NCI-H2227 treated with DMSO at 0.1 percent for 48 hours (cell line): ENCODE results near the gene BCAP31.
"Not testable (repeated sequence)": the region's sequence is repeated elsewhere in the genome, so short reads cannot be mapped to it uniquely, and the experiment has no call there.

ENCODE experiments used
- DNase-seq: peaks from one replicate; lab custom pipeline; 2025; lab: John Stamatoyannopoulos, UW

The BCAP31 gene

DNA sequence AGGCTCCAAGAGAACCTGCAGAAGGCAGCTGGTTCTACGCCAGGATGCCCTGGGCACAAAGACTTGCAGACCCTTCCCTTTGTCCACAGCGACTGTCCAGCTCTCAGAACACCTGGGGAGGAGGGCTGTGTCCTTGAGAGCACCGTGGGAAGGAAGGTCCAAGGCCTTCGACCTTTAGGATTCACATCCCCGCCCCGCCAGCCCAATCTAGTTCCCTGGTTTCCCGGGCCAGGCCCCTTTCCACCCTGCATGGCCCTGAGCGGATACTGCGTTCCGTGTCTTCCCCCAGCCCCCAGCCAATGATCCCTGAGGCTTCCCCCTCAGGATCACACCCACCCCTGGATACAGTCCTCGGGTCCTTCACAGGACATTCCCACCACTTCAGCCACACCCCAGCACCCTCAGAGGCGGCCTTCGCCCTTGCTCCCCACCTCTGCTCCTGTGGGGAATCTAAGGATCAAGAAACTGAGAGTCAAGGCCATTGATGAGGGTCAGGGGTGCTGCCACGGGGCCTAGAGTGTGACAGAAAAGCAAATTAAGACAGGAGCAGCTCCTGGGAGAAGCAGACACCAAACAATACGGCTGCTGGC is 9.6 kb upstream of the BCAP31 start:
- no peak for DNase-seq

DNA sequence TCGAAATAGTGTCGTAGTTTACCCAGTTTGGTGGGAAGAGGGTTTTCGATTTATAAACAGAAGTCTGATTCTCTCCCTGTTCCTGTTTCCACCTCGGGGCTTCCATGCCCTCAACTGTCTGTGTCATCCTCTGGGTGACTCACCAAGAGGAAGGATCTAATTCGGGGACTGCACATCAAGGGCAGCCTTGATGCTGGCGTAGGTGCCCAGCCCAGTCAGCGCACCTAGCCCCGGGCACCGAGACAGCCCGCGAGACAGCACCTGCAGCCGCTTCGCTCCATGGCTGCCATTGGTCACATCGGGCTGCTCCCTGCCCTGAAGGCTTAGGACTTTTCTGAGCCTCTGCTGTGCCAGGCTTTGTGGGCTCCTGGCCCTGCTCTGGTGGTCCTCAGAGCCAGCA is 8.2 kb upstream of the BCAP31 start:
- DNase-seq, result no peak

DNA sequence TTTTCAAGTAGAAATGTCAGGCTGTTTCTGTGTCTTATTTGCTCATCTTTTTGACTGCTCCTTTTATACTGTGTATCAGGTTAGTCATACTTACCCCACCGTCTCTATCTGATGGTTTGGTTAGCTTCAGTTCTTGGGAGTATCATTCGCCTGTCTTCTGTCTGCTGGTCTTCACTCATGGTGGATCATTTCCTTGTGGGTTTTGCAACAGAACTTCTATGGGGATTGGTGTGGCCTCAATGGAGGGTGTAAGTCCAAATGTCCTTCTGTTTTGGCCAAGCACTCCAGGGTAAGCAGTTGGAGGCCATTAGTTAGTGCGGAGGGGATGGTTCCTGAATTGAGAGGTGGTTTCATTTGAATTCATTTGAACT is 7.6 kb upstream of the BCAP31 start:
- no peak for DNase-seq

DNA sequence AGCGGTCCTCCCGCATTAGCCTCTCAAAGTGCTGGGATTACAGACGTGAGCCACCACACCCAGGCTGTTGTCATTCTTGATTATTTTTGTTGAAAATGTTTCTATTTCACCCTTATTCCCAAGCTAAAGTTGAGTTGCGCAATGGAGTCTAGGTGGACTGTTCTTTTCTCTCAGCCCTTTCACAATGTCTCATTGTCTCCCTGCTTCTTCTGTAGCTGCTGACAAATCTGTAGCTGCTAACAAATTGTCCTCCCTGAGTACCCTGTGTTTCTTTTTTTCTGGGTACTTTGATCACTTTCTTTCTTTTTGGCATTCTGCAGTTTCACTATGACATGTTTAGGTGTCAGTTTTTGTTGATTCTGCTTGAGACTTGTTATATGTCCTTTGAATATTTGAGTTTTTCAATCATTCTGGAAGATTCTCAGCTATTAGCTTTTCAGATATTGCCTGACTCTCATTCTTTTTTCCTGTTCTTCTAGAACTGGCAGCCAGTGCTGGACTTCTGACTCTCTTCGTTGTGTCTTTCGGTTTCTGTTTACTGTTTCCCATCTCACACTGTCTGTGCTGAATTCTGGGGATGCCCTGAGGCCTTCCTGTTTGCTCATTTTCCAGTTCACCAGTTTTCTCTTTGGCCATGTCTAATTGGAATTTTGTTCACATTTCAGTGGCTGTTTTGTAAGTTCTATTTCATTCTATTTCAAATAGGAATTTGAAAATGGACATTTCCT is 7.1 kb upstream of the BCAP31 start:
- DNase-seq, result no peak

DNA sequence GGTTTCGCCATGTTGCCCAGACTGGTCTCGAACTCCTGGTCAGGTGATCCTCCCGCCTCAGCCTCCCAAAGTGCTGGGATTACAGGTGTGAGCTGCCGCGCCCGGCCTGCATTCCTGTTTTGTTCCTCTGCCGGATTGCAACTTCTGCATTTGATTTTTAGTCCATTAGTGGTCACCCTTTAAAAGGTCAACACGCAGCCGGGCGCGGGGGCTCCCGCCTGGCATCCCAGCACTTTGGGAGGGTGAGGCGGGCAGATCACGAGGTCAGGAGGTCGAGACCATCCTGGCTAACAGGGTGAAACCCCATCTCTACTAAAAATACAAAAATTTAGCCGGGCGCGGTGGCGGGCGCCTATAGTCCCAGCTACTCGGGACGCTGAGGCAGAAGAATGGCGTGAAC is 5.9 kb upstream of the BCAP31 start:
- DNase-seq, result not testable (repeated sequence)

DNA sequence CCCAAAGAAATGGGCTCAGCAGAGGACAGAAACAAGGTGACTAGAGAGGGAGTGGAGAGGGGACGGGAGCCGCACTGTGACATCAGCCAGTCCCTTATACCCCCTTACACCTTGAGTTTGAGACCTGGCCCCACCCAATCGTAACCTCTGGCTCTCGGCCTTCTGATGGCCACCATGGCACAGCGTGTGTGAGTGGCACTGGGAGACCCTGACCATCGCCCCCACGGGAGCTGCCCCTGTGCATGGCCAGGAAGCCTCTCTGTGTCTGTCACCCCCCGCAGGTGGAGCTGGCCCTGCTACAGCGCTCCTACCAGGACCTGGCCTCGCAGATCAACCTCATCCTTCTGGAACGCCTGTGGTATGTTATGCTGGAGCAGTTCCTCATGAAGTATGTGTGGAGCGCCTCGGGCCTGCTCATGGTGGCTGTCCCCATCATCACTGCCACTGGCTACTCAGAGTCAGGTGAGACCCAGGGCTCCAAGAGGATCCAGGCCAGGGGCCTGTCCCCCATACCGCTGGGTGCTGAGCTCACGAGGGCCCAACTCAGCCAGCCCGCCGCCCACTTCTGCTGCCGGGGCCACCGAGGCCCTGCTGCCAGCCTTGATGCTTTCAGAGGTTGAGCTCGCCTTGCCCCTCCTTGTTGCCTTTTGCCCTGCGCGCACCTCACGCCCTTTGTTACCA is 4.9 kb upstream of the BCAP31 start:
- no peak for DNase-seq

DNA sequence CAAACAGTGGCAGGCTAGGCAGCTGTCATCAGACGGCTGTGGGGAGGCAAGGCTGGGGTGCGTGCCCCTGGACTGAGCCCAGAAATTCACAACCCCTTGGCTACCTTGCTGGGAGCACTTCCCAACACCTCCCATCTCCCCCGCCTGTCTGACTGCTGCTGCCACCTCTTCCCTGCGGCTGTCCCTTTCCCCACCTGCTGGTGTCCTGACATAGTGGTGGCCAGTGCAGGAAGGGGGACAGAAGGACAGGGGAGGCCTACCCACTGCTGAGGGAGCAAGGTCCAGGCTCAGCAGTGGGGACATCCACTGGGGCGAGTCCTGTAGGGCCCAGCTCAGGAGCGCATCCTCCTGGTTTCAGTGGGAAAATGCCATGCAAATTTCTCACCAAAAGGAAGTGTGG is 3.9 kb upstream of the BCAP31 start:
- DNase-seq, result no peak

DNA sequence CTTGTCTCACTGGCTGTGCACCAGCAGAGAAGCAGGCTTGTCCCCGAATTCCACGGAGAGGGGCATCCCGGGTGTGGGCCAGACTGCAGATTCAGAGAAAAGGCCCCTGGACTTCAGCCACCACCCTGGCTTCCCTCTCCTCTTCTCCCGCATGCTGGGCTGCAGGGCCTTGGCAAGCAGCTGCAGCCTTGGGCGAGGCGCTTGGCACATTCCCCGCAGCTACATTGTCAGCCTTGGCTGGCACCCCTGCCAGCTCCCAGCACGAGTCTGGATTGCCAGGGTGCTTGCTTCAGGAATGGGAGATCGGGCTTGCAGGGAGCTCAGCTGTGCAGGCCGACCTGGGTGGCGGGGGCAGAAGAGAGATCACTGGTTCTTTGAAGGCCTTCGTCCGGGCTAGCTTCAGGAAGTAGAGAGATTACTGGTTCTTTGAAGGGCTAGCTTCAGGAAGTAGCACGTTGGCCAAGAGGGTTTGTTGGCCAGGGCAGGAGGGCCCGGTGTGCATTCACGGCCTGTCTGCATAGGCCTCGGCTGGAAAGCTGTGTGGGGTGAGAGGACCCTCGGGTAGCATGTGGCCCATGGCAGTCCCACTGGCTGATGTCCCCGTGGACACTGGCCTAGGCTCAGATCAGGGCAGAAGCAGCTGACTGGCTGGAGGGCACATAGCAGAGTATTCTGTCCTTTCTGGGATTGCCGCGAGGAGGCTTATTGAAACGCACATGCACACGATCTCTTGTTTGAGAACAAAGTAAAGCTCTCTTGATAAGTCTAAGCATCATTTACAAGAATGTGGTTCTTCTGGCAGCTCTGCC is 3.1 kb upstream of the BCAP31 start:
- DNase-seq, result no peak

DNA sequence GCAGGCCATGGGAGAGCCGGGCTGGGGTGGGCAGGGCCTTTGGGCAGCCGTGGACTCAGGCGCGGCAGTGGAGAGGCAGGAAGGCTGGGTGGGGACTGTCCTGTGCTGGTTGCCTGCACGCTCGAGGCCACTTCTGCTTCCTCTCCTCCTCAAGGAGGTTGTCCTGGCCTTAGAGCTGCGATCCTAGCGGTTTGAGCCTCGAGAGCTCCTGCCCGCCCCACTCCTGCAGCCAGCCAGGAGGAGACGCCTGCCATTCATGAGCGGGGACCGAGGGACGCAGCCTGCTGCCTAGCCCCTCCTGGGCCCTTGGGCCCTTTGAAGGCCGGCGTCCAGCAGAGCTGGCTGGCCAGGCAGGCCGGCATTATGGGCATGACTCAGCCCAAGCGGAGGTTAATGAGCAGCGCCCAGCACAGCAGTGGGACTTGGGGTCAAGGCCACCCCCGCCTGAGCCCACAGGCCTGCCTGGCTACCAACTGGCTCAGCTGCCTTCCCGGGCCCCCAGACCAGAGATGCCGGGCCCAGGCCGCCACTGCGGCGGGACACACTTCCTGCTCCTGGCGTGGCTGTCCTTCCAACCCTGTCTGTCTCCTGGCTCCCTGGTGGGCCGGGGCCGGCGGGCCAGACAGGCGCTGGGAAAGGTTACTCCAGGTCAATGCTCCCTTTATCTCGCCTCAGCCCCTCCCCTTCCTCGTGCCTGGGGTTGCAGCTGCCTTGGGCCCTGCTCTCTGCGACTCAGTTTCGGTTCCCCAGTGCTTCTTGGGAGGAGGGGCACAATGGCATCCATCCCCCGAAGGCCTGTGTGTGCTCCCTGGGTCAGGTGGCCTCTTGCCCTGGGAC is 2.3 kb upstream of the BCAP31 start:
- DNase-seq, result no peak

DNA sequence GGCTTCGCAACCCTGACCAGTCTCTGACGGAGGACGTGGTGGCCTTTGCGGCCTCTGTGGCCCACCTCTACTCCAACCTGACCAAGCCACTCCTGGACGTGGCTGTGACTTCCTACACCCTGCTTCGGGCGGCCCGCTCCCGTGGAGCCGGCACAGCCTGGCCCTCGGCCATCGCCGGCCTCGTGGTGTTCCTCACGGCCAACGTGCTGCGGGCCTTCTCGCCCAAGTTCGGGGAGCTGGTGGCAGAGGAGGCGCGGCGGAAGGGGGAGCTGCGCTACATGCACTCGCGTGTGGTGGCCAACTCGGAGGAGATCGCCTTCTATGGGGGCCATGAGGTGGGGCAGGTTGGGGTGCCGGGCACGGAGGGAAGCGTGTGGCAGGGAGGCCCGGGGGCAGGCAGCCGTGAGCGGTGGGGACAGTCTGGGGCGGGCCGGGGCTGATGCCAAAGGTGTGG is 1.7 kb upstream of the BCAP31 start:
- DNase-seq, result no peak

DNA sequence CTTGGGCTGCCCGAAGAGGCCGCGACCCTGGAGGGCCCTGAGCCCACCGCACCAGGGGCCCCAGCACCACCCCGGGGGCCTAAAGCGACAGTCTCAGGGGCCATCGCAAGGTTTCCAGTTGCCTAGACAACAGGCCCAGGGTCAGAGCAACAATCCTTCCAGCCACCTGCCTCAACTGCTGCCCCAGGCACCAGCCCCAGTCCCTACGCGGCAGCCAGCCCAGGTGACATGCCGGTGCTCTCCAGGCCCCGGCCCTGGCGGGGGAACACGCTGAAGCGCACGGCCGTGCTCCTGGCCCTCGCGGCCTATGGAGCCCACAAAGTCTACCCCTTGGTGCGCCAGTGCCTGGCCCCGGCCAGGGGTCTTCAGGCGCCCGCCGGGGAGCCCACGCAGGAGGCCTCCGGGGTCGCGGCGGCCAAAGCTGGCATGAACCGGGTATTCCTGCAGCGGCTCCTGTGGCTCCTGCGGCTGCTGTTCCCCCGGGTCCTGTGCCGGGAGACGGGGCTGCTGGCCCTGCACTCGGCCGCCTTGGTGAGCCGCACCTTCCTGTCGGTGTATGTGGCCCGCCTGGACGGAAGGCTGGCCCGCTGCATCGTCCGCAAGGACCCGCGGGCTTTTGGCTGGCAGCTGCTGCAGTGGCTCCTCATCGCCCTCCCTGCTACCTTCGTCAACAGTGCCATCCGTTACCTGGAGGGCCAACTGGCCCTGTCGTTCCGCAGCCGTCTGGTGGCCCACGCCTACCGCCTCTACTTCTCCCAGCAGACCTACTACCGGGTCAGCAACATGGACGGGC is 1.0 kb upstream of the BCAP31 start:
- no peak for DNase-seq

DNA sequence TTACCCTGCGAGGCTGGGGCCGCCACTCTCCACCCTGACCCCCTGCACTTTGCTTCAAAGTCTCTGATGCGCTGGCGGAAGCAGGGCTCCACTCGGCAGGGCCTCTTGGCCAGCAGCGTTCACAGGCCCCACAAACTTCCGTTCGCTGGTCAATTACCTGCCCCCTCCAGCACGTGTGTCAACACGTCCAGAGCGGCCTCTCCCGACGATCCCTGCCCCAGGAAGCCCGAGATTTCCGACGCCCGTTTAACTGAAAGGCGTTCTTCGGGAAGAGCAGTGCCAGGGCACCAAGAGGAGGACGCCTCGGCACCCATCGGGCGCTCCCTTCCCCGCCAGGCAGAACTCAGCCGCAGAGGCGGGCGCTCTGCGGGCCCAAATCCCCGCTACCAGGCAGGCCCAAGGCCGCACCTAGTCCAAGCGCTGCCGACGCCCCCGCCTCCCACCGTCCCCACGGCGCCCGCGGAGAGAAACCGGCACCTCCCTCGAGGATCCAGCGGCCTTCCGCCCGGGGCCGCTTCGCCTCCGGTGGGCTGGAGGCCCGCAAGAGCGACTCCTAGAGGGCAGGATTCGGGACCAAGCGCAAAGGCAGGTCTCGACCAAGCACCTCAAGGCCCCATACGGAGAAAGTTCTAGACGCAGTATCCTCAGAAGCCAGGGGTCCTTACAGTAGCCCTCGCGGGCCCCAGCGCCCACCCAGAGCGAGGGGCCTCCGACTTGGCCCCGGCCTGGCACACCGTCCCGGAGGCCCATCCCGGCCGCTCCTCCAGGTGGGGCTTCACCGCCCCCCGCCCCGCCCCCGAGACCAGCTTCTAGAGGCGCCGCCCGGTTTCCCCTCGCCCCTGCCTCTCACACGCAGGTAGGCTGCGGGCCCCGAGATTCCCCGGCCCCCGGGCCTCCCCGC is 586 bp downstream of the BCAP31 start:
- no peak for DNase-seq

DNA sequence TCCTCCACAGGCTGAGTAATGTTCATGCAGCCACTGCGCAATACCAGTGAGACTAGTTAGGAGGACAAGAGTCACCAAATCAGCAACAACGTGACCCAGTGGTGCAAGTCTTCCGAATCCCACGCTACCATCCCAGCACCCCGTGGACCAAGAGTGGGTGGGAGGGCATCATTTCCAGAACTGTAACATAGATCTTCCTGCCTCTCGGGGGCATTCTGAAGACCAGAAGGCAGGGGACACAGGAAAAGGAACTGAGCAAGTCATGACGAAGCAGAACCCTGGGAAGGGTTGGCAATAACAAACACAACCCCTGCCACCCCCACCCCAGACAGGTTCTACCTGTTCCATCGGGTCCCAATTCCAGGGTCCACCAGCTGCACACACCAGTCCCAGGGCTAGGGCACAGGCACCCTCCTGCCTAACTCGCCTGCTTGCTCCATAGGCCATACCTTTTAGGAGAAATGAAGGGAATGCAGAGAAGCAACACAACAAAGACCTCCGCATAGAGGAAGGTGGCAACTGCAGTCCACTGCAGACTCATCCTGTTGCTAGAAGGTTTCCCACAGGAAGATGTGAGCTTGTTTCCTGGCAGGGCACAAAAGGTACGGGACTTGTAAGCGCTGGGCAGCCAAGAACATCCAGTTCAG is 1.4 kb downstream of the BCAP31 start:
- DNase-seq, result no peak

DNA sequence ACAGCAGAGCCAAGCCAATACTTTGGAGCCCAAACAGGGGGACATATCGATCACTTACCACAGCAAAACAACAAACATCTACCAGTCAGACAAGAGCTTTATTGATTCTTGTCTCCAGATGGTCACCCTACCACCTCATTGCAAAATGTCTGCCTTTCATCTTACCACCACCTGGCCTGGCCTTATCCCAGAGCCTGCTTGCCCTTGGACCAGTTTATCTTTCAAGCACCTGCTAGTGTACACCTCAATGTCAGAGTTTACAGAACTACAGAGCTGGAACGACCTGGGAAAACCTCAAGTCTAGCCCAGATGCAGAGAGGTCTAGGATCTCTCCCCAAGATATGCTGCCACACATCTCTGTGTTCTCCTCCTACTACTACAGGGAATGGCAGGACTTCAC is 4.5 kb downstream of the BCAP31 start:
- no peak for DNase-seq

DNA sequence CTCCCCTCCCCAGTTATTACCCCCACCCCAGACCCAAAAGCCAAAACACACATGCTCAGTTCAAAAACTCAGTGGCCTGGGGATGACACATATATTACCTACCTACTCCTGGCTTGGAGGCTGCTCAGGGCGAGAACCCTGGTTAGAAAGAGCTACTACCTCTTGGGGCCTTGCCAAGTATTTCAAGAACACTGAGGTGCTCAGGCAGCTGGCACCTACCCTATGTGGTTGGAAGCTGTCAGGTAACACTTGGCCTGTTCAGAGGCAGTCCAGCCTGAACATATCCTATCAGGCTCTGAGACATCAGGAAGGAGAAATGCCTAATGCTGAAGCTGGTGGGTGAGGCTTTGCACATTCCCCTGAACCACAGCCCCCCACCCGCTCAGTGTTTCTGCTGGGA is 4.9 kb downstream of the BCAP31 start:
- no peak for DNase-seq

DNA sequence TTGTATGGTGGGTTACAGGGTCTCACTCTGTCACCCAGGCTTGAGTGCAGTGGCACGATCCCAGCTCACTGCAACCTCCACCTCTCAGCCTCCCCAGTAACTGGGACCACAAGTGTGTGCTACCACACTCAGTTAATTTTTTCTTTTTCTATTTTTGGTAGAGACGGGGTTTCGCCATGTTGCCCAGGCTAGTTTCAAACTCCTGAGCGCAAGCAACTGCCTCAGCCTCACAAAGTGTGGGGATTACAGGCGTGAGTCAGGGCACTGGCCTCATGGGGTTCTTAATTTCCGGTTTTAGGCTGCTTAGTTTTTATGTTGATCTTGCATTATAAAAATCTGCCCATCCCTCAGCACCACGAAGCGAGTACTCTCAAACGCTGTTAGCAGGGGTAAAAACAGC is 6.7 kb downstream of the BCAP31 start:
- DNase-seq, result no peak

DNA sequence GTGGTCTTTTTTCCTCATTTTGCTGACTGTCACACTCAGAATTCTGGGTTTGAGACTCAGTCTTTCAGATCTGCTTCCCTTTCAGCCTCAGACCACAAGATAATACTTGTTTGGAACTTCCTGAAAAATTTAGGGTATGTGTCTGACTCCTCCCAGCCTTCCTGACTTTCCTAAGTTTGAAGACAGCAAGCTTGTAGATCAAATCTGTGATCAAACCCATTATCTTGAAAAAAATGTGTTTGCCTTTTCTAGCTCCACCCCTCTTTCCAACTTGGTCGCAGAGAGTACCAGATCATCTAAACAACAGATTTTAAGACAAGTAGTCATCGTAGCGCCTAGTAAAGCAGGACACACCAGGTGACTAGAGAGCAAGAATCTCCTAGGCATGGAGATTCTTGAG is 9.9 kb downstream of the BCAP31 start:
- no peak for DNase-seq

DNA sequence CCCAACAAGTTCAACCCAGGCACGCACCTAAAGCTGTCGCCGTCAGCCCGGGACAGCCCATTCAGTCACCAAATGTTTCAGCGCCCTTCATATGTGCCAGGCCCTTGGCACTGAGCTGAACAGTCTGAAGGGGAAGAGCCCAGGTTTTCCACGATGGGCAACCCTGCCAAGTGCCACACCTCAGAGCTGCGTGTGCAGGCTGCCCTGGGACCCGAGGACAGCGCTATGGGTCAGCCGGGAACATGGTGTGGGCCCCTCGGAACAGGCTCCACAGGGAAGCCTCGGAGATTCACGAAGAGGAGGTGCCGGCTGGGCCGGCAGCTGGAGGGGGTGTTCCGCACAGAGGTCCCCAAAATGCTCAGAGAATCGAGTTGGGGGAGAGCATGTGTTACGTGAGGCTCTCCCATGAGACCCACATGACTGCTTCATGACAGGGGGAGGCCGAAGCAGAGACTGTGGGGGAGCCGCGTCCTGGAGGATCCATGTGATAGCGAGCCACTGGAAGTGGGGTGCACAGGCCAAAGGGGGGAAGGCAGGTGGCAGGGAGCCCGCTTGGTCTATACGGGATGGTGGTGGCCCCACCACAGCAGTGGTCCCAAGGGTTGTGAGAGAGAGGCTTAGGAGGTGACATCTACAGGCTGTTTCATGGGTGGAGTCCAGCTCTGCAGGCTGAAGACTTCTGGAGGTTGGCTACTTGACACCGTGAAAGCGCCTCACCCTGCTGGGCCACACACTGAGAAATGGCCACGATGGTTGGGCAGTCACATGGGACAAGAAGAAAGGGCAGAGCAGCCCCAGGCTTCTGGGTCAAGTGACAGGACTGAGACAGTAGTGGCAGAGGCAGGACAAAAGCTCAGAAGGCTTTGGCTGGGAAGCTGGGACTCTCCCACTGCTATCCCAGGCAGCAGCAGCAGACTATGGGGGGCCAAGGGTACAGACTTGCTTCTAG is 14.2 kb downstream of the BCAP31 start:
- DNase-seq, result no peak
